Natural killer cell (primary cell): ENCODE results near the gene TSPOAP1. TPM values are rescaled to one million over a fixed set of nuclear protein-coding genes. Genes with fewer than 3 reads are reported as not detected.
A peak's percentile ranks its signal among the peaks of the same experiment; 100 is the strongest.

Experiments used
- ATAC-seq, 3 donors: fragments of 150-1000 bp in 2 of 3; fragments of 200-7000 bp in 1 of 3; cut with Tn5 transposase; 1 replicate in 1 of 3; 2 replicates in 2 of 3; pipeline ENCODE4 v1.10.0; 2021; ENCODE audit warnings: mild to moderate bottlenecking in 2 of 3, moderate library complexity in 2 of 3
- DNase-seq, 2 donors: peaks; one replicate each; pipeline versions ENCODE4 v3.0.0 to v3.0.0-alpha.2; 2013 to 2021; ENCODE audit warnings: mixed read lengths in 1 of 2
- H3K27ac ChIP-seq: one replicate; pipeline ENCODE4 v1.5.1; 2013; ENCODE audit warnings: mild to moderate bottlenecking, low read length
- H3K27me3 ChIP-seq: one replicate; pipeline ENCODE4 v1.6.1; 2013; ENCODE audit warnings: low read length; ENCODE audit not compliant: control insufficient read depth, insufficient read depth
- H3K36me3 ChIP-seq: one replicate; pipeline ENCODE4 v1.6.1; 2013; ENCODE audit warnings: low read length; ENCODE audit not compliant: control insufficient read depth, insufficient read depth
- H3K4me1 ChIP-seq: one replicate; pipeline ENCODE4 v1.6.1; 2013; ENCODE audit warnings: low read length; ENCODE audit not compliant: control insufficient read depth, insufficient read depth
- H3K4me3 ChIP-seq: one replicate; pipeline ENCODE4 v1.5.1; 2013; ENCODE audit warnings: low read length
- H3K9me3 ChIP-seq: one replicate; pipeline ENCODE4 v1.6.1; 2013; ENCODE audit warnings: low read length; ENCODE audit not compliant: control insufficient read depth, insufficient read depth
- H3K27ac Mint-ChIP-seq, 2 donors: one replicate each; pipeline ENCODE4 v1.8.0; 2022; ENCODE audit warnings: mild to moderate bottlenecking in 2 of 2, mixed read lengths in 2 of 2, moderate library complexity in 1 of 2
- H3K27me3 Mint-ChIP-seq, 2 donors: one replicate each; pipeline ENCODE4 v1.8.0; 2022; ENCODE audit warnings: low read depth in 2 of 2, mixed read lengths in 2 of 2
- H3K36me3 Mint-ChIP-seq: one replicate; pipeline ENCODE4 v1.8.0; 2022; ENCODE audit warnings: mixed read lengths
- H3K4me1 Mint-ChIP-seq, 2 donors: one replicate each; pipeline ENCODE4 v1.8.0; 2022; ENCODE audit warnings: mixed read lengths in 2 of 2
- H3K4me3 Mint-ChIP-seq: one replicate; pipeline ENCODE4 v1.8.0; 2022; ENCODE audit warnings: mild to moderate bottlenecking, moderate library complexity, mixed read lengths
- H3K9me3 Mint-ChIP-seq, 2 donors: one replicate each; pipeline ENCODE4 v1.8.0; 2022; ENCODE audit warnings: mixed read lengths in 2 of 2
- WGBS: methylation state at CpG from one replicate; pipeline ENCODE4 v1.1.7; 2013; ENCODE audit warnings: missing lambda C conversion rate; ENCODE audit not compliant: insufficient coverage; 5-methylcytosine and 5-hydroxymethylcytosine counted together
- intact Hi-C: fragments of 100-400 bp; cut with micrococcal nuclease; formaldehyde crosslinking; loops from one replicate; pipeline ENCODE4 v1.14.2; 2022
- total RNA-seq, 4 donors: library from RNA; stranded (reverse); fragments of 120-200 nt in 1 of 4; gene quantifications; one replicate each; pipeline versions ENCODE4 v1.2.3 to v1.2.4, GENCODE V29; 2013 to 2022
- TF ChIP-seq, protein P1 (sequence below): fragments of 200-600 bp; IDR thresholded peaks from one replicate; pipeline ENCODE4 v1.8.0; 2022; ENCODE audit warnings: antibody characterized with exemption

Gene TSPOAP1
- total RNA-seq, 3 donors from 2014 or later (not counting 1 experiment from before 2014, with no cell fraction given): 176 to 282 (median 246) TPM

DNA sequence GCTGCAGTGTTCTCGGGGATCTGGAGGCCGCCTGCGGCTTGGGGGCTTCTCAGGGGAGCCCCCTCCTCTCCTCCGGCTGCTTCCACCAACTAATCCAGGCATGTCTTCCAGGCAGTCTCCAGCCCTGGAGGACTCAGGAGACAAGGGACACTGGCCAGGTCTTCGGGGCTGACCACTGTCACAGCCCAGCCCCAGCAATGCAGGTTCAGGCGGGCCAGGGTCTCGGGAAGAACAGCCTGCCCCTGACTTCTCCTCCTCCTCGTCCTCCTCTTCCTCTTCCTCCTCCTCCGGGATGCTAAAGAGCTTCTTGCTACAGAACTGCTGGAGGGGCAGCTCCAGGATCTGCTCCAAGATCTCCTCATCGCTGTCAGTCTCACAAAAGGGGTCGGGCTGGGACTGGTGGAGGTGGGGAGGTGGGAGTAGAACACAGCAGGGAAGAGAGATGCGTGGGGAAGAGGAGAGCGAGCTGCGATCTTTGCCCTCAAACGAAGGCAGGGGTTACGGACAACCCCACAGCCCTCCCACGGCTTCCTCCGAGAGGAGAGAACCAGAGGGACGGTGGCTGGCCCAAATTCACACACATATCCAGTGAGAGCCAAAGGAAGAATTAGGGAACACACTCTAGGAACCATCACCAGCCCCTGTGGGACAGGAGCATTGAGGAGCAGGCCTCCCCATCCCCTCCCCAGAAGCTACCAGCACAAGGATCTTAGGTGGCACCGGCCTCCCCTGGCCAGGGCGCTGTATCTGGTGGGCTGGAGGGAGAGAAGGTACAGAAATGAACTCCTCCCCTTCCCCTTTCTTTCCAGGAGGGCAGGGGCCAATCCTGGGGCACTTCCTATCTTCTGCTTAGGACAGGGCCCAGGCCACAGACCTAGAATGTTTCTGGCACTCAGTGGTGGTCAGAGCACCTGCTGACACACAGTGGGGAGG, 19.3 kb downstream of the TSPOAP1 start:
- no peak for ATAC-seq
- intact Hi-C loops: no loop called here
- WGBS: 93% methylated on average over 19 of the region's 21 CpGs
- Histone ChIP-seq H3K36me3 (peaks cover 88% of the 10 kb centered on the region), H3K9me3 (no peaks in the 10 kb centered on the region), H3K27ac (no peak overlapping the region), H3K4me3 (no peak overlapping the region), H3K27me3 (no peaks in the 10 kb centered on the region), H3K4me1 (peaks cover 6% of the 10 kb centered on the region)
- Mint-ChIP-seq H3K9me3 (no peaks in the 10 kb centered on the region), H3K27ac (peak overlapping the region in 1 of 2 donors; percentile 45), H3K4me1 (peaks cover 0 to 9% of the 10 kb centered on the region in 2 donors), H3K4me3 (no peak overlapping the region), H3K27me3 (no peaks in the 10 kb centered on the region), H3K36me3 (no peaks in the 10 kb centered on the region)
- no peak for DNase-seq
- TF ChIP-seq, protein P1, sequence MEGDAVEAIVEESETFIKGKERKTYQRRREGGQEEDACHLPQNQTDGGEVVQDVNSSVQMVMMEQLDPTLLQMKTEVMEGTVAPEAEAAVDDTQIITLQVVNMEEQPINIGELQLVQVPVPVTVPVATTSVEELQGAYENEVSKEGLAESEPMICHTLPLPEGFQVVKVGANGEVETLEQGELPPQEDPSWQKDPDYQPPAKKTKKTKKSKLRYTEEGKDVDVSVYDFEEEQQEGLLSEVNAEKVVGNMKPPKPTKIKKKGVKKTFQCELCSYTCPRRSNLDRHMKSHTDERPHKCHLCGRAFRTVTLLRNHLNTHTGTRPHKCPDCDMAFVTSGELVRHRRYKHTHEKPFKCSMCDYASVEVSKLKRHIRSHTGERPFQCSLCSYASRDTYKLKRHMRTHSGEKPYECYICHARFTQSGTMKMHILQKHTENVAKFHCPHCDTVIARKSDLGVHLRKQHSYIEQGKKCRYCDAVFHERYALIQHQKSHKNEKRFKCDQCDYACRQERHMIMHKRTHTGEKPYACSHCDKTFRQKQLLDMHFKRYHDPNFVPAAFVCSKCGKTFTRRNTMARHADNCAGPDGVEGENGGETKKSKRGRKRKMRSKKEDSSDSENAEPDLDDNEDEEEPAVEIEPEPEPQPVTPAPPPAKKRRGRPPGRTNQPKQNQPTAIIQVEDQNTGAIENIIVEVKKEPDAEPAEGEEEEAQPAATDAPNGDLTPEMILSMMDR: no peak

DNA sequence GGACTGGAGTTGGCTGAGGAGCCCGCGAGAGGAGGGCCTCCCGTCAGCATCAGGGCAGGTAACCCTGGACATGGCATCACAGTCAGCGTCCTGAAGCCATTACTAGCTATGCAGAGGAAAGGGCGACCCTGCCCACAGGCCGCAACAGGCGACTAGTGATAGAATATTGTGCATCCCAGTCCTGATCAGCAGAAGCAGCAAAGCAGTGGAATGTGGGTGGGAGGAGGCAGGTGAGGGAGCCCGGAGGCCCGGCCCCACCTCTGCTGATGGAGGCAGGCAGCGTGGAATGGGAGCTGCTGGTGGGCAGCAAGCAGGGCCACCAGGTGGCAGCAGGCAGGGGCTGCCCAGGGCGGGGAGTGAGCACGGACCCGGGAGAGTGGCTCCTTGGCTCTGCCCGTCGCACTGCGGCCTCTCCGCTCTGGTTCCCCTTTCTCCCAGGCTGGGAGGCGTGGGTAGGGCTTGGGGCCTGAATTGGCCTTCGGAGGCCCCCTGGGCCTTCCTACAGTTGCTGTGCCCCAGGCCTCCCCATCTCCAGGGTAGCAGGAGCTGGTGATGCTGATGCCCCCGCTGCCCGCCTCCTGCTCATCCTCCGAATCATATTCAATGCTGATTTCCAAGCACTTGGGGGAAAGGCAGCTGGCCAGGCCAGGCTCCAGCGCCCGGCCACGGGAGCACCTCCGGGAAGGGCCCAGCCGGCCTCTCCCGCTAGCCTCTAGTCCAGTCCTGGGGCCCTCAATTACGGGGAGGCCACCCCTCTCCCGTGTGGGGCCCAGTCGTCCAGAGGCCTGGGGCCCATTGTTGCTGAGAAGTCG, 20.2 kb downstream of the TSPOAP1 start:
- WGBS: 94% methylated on average over 32 of the region's 32 CpGs
- Histone ChIP-seq H3K27me3 (no peaks in the 10 kb centered on the region), H3K4me3 (no peak overlapping the region), H3K4me1 (peaks cover 10% of the 10 kb centered on the region), H3K36me3 (peaks cover 87% of the 10 kb centered on the region), H3K27ac (no peak overlapping the region), H3K9me3 (no peaks in the 10 kb centered on the region)
- intact Hi-C loops: no loop called here
- Mint-ChIP-seq H3K4me3 (no peak overlapping the region), H3K9me3 (no peaks in the 10 kb centered on the region), H3K4me1 (peaks cover 0 to 10% of the 10 kb centered on the region in 2 donors), H3K36me3 (no peaks in the 10 kb centered on the region), H3K27me3 (no peaks in the 10 kb centered on the region), H3K27ac (no peak overlapping the region)
- TF ChIP-seq, protein P1: no peak
- ATAC-seq (no peak), DNase-seq (peak in 1 of 2 donors; percentile 15)

DNA sequence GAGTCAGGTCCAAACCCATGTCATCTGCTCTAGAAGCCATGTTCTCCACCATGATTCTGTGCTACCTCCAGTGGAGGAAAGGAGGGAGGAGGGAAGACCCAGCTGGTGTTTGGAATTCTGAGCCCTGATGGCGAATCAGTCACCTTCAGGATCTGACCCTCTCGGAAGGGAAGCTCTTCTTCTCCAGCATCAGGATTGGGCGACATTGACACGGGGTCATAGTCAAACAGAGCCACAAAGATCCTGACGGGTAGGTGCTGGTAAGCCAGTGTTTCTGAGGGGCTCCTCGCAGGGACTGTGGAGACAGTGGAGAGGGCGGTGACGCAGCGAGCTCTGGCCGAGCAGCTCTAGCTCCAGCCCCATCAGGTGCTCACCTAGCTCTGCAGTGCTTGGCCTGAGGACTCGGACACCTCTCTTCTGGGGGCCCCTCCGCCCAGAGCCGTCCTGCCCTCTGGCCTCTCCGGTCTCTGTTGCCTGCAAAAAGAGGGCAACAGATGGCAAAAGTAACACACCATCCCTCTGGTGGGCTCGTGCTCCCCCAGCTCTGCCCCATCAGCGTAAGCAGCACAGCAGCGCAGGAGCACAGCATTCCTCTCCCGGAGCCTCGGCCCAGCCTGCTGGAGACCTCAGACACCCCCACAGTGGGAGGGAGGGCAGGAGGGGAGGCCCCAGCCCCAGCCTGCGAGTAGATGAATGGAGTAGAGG, 21.0 kb downstream of the TSPOAP1 start:
- Mint-ChIP-seq H3K4me1 (peaks cover 0 to 10% of the 10 kb centered on the region in 2 donors), H3K27me3 (no peaks in the 10 kb centered on the region), H3K27ac (no peak overlapping the region), H3K36me3 (no peaks in the 10 kb centered on the region), H3K9me3 (no peaks in the 10 kb centered on the region), H3K4me3 (no peak overlapping the region)
- ATAC-seq (no peak), DNase-seq (peak in 1 of 2 donors; percentile 2)
- intact Hi-C loops: no loop called here
- TF ChIP-seq, protein P1: no peak
- no peaks in the 10 kb centered on the region for H3K27me3 ChIP-seq
- H3K9me3 ChIP-seq: no peaks in the 10 kb centered on the region
- no peak overlapping the region for H3K4me3 ChIP-seq
- no peak overlapping the region for H3K27ac ChIP-seq
- H3K4me1 ChIP-seq: peaks cover 10% of the 10 kb centered on the region
- 98% methylated on average over 20 of the region's 20 CpGs for WGBS
- H3K36me3 ChIP-seq: peaks cover 94% of the 10 kb centered on the region
